NT2/D1 (cell line): ENCODE results near the gene VWDE.

ENCODE experiments used
- SUZ12 ChIP-seq: IDR thresholded peaks from 2 replicates; pipeline ENCODE4 v1.6.1; 2011; ENCODE audit not compliant: insufficient read length, insufficient read depth; ENCODE audit errors: extremely low read depth
- YY1 ChIP-seq: IDR thresholded peaks from 2 replicates; pipeline ENCODE4 v1.6.1; 2011; ENCODE audit not compliant: insufficient read length, insufficient read depth
- ZNF274 ChIP-seq: IDR thresholded peaks from 2 replicates; pipeline ENCODE4 v1.6.1; 2011; ENCODE audit warnings: mild to moderate bottlenecking, low read depth, low read length

GRCh38 chr7:12287901-12288300 lies 115.8 kb downstream of the VWDE start:
- no peak for TF ChIP-seq SUZ12
- TF ChIP-seq YY1: no peak
- TF ChIP-seq ZNF274: no peak
